IPS DF 6.9 (cell line): Measurements from ENCODE around the gene PADI1.

Experiments used
- DNase-seq: peaks from one replicate; pipeline ENCODE4 v3.0.0-alpha.2; 2013; ENCODE audit warnings: low read depth, low spot score
- H3K27ac ChIP-seq: one replicate; pipeline ENCODE4 v1.5.1; 2013; ENCODE audit warnings: low read length, control low read depth
- H3K27me3 ChIP-seq: 2 replicates; pipeline ENCODE4 v1.6.1; 2013; ENCODE audit warnings: mild to moderate bottlenecking, low read length; ENCODE audit not compliant: control insufficient read depth, insufficient read depth
- H3K36me3 ChIP-seq: 2 replicates; pipeline ENCODE4 v1.6.1; 2013; ENCODE audit warnings: low read length; ENCODE audit not compliant: control insufficient read depth, insufficient read depth
- H3K4me1 ChIP-seq: 2 replicates; pipeline ENCODE4 v1.6.1; 2013; ENCODE audit warnings: low read length; ENCODE audit not compliant: control insufficient read depth, insufficient read depth
- H3K4me3 ChIP-seq: 2 replicates; pipeline ENCODE4 v1.5.1; 2013; ENCODE audit warnings: mild to moderate bottlenecking, low read length
- H3K9me3 ChIP-seq: 2 replicates; pipeline ENCODE4 v1.6.1; 2013; ENCODE audit warnings: low read length, inconsistent platforms; ENCODE audit not compliant: control insufficient read depth, insufficient read depth
- WGBS: extraction: QIAGEN DNeasy Blood & Tissue Kit; methylation state at CpG from one replicate; pipeline ENCODE4 v1.1.7; 2013; ENCODE audit warnings: mixed read lengths, missing lambda C conversion rate; ENCODE audit not compliant: insufficient read length, insufficient coverage; 5-methylcytosine and 5-hydroxymethylcytosine counted together

The PADI1 gene

GRCh38 chr1:17204546-17205440, at the start of gene PADI1:
Gene PADI1, plus strand, starts transcription at chr1:17205128. Its CDS starts 90 bp downstream, at chr1:17205218.
- Histone ChIP-seq H3K27ac (no peak within 1 kb of the TSS), H3K27me3 (no peaks in the 10 kb centered on the region), H3K4me3 (no peak within 1 kb of the TSS), H3K36me3 (no peaks in the 10 kb centered on the region), H3K9me3 (no peaks in the 10 kb centered on the region), H3K4me1 (no peaks in the 10 kb centered on the region; the same call in 1 of the 2 replicates)
- no peak for DNase-seq
- WGBS = no CpG with 5 or more reads among the region's 9 CpGs

DNA sequence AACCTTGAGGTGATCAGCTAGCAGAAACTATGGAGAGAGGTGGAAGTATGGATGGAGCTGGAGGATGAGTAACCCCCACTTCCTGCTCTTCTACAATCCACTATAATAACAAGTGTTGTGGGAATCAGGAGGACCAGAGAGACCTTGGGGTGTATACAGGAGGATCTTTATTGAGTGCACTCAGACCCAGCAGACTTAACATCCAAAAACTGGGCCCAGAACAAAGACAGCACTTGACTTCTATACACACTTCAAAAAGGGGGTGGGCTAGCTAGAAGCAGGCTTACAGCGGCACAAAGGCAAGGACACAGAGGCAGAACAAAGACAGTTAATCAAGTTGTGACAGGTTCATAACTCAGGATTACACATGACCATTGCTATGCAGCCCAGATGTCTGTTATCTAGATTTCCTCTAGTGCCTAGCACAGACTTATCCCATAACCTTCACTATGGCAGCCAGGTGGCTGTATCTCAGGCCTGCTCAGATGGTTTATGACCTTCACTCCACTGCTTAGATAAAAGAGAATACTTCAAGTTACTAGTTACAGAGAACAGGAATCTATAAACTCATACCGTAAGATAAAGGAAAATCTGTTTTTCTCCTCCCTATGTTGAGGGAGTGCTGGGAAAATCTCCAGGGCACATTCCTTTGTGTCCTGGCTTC, 49.5 kb upstream of the PADI1 start:
- Histone ChIP-seq H3K27ac (no peak overlapping the region), H3K4me3 (no peak overlapping the region), H3K4me1 (peaks cover 2% of the 10 kb centered on the region; the same call in 1 of the 2 replicates), H3K27me3 (no peaks in the 10 kb centered on the region), H3K36me3 (no peaks in the 10 kb centered on the region), H3K9me3 (0 out of 2 replicates have a peak, but pooled peaks cover 2% of the 10 kb centered on the region)
- no peak for DNase-seq
- no CpG with 5 or more reads among the region's 2 CpGs for WGBS

GRCh38 chr1:17156108-17156507, 48.8 kb upstream of the PADI1 start:
- H3K4me3 ChIP-seq = no peak overlapping the region
- no peak for DNase-seq
- no peaks in the 10 kb centered on the region for H3K27me3 ChIP-seq
- H3K9me3 ChIP-seq = 0 out of 2 replicates have a peak, but pooled peaks cover 2% of the 10 kb centered on the region
- no peaks in the 10 kb centered on the region for H3K36me3 ChIP-seq
- WGBS = no CpG with 5 or more reads among the region's 3 CpGs
- H3K27ac ChIP-seq = no peak overlapping the region
- peaks cover 2% of the 10 kb centered on the region; the same call in 1 of the 2 replicates for H3K4me1 ChIP-seq

DNA sequence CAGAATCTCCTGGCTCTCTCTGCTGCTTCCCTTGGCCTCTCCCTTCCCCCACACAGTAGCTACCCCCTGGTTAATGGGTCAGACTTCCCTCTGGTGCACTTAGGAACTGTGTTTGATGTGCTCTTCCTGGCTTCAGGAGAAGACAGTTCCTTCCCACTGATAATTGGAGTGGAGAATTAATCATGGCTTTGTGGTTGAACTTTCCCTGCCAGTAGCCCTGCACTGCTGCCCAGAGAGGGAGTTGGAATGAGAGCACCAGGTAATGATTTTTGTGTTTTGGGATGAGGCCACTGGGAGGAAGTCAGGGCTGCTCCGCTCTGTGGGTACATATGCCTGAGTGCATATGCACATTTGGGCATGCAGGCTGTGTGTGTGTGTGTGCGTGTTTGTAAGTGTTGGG, 46.0 kb upstream of the PADI1 start:
- H3K27me3 ChIP-seq = no peaks in the 10 kb centered on the region
- H3K9me3 ChIP-seq = no peaks in the 10 kb centered on the region
- no peak overlapping the region for H3K4me3 ChIP-seq
- peaks cover 2% of the 10 kb centered on the region; the same call in 1 of the 2 replicates for H3K4me1 ChIP-seq
- no CpG with 5 or more reads among the region's 2 CpGs for WGBS
- H3K27ac ChIP-seq = no peak overlapping the region
- H3K36me3 ChIP-seq = no peaks in the 10 kb centered on the region
- DNase-seq = no peak

DNA sequence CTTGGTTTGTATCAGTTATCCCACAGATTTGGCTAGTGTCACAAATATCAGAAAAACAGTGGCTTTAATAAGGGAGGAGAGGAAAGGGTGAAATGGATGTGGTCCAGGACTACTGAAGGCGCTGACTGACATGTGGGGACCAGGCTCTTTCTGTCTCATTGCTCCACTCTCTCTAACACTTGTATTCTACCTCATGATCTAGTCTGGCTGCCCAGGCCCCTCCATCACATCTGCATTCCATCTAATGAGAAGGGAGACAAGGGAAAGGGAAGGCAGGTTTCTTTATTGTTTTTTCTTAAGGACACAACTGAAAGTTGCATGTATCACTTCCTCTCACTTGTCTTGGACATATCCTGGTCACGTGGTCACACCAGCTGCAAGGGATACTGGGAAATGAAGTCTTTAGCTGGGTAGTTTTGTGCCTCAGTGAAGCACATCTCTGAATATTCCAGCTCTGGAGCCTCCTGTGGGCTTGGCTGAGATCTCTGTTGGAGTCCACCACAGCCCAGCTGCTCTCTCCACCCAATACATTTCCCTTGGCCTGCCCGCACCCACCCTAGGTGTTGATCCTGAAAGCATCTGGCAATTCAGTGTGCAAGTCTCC, 43.7 kb upstream of the PADI1 start:
- no peak for DNase-seq
- WGBS = no CpG with 5 or more reads among the region's 3 CpGs
- H3K27ac ChIP-seq = no peak overlapping the region
- H3K27me3 ChIP-seq = no peaks in the 10 kb centered on the region
- no peaks in the 10 kb centered on the region for H3K36me3 ChIP-seq
- no peaks in the 10 kb centered on the region for H3K9me3 ChIP-seq
- no peak overlapping the region for H3K4me3 ChIP-seq
- peaks cover 2% of the 10 kb centered on the region; the same call in 1 of the 2 replicates for H3K4me1 ChIP-seq

GRCh38 chr1:17161926-17162800, 42.8 kb upstream of the PADI1 start:
- Histone ChIP-seq H3K27ac (no peak overlapping the region), H3K36me3 (no peaks in the 10 kb centered on the region), H3K4me3 (no peak overlapping the region), H3K27me3 (no peaks in the 10 kb centered on the region), H3K4me1 (peaks cover 4% of the 10 kb centered on the region), H3K9me3 (no peaks in the 10 kb centered on the region)
- DNase-seq = no peak
- WGBS = no CpG with 5 or more reads among the region's 20 CpGs

DNA sequence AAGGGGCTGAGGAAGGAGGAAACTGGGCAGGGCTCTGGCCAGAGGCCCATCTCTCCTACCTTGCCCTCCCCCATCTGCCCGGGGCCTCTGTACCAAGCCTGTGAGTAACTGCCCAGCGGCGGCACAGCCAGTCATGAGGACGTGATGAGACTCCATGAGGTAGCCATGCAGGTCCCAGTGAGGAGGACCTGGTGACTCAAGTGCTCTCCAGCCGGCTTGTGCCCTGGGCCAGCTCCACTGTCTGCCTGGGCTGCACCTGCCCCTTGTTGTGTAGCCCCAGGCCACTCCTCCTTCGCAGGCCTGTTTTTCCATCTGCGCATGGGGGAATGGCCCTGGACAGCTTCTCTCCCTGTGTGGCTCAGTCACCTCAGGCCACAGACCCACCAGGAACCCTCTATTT, 42.0 kb upstream of the PADI1 start:
- H3K9me3 ChIP-seq = no peaks in the 10 kb centered on the region
- WGBS = no CpG with 5 or more reads among the region's 7 CpGs
- H3K4me3 ChIP-seq = no peak overlapping the region
- no peaks in the 10 kb centered on the region for H3K27me3 ChIP-seq
- peaks cover 4% of the 10 kb centered on the region for H3K4me1 ChIP-seq
- H3K36me3 ChIP-seq = no peaks in the 10 kb centered on the region
- no peak for DNase-seq
- H3K27ac ChIP-seq = no peak overlapping the region

DNA sequence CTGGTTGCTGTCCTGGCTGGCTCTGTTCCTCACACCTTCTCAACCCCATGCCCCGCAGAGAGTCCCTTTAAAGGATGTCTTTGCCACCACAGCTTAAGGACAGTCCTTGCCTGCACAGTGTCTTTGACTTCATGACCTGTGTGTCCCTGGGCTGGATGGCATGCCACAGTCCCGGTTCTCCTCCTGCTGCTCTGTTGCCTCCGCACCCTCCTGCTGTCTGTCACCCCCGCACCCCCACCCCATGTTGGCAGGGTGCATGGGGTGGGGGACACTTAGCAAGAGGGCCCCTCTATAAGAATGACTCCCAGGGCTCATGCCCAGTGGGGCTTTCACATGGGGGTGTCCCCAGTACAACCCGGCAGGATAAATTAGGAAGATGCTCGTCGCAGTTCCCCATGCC, 41.6 kb upstream of the PADI1 start:
- no peaks in the 10 kb centered on the region for H3K27me3 ChIP-seq
- H3K9me3 ChIP-seq = no peaks in the 10 kb centered on the region
- no peak for DNase-seq
- H3K36me3 ChIP-seq = no peaks in the 10 kb centered on the region
- no peak overlapping the region for H3K27ac ChIP-seq
- H3K4me3 ChIP-seq = no peak overlapping the region
- peaks cover 4% of the 10 kb centered on the region for H3K4me1 ChIP-seq
- WGBS = no CpG with 5 or more reads among the region's 7 CpGs

DNA sequence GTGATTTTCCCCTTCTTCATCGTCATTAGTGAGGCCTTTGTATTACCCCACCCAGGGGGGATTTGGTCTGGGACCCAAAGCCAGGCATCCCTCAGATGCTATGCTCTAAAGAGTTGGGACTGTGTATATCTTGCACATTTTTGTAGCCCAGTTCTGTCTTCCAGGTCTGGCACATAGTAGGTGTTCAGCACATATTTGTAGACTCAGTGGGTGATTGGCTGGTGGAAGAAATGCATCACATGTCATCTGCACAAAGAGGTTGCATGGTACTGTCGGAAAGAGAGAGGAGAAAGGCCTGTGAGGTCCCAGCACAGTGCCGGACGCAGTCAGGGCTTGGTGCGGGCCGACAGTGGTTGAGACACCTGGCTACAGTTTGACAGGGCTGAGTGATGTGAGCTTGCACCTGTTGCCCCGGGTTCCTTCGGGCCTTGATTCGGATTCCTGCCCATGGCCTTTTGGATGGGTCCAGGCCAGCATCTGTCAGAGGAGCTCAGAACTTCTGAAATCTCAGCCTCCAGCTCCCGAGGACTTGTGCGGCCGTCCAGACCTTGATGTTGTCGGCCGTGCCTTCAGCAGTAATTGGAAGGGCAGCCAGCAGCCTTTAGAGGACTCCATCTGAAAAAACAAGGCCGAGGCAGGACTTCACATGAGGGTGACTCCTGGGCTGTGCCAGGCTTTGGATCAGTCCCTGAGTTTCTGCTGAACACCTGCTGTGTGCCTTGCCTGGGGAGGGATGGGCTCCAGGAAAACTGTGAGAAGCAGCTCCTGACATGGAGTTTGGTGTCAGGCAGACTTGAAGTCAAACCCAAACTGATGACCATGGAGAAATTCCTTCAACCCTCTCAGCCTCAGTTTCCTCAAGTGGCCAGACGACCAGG, 40.9 kb upstream of the PADI1 start:
- Histone ChIP-seq H3K4me3 (no peak overlapping the region), H3K36me3 (no peaks in the 10 kb centered on the region), H3K27ac (no peak overlapping the region), H3K27me3 (no peaks in the 10 kb centered on the region), H3K4me1 (peaks cover 4% of the 10 kb centered on the region), H3K9me3 (no peaks in the 10 kb centered on the region)
- WGBS = no CpG with 5 or more reads among the region's 16 CpGs
- no peak for DNase-seq
